A673 (cell line): Measurements from ENCODE around the gene INPP5A. TPM values are rescaled to one million over a fixed set of nuclear protein-coding genes. Genes with fewer than 3 reads are reported as not detected.

ENCODE experiments used
- BruUV-seq: library from RNA; stranded (reverse); fragments of 400-500 nt; replicated peaks from 2 replicates; lab custom pipeline; 2021; lab: Mats Ljungman, UMichigan
- CTCF ChIA-PET: fragments of 300-600 bp; sonication (Branson Sonifier 250); formaldehyde crosslinking; loops from one replicate; lab custom pipeline; 2022; ENCODE audit warnings: antibody characterized with exemption; lab: Charles Lee
- POLR2A ChIA-PET: fragments of 300-600 bp; sonication (Branson Sonifier 250); formaldehyde crosslinking; loops from one replicate; lab custom pipeline; 2022; ENCODE audit warnings: antibody characterized with exemption; ENCODE audit not compliant: low non-redundant PET; lab: Charles Lee
- DNase-seq: peaks from one replicate; pipeline ENCODE4 v3.0.0-alpha.2; 2015; ENCODE audit warnings: low spot score
- H3K27ac ChIP-seq: fragments of 200-600 bp; sonication (generic); 2 replicates; pipeline ENCODE4 v1.5.1; 2016; ENCODE audit warnings: mixed run types, low read depth, mild to moderate bottlenecking, mixed read lengths, antibody characterized with exemption, low read length; ENCODE audit not compliant: poor library complexity, severe bottlenecking
- H3K27me3 ChIP-seq: fragments of 200-600 bp; sonication (generic); replicated peaks from 2 replicates; pipeline ENCODE4 v1.6.1; 2017; ENCODE audit warnings: mixed run types, low read depth, mild to moderate bottlenecking, mixed read lengths, antibody characterized with exemption, low read length; ENCODE audit not compliant: insufficient read depth, poor library complexity
- H3K36me3 ChIP-seq: fragments of 200-600 bp; sonication (generic); 2 replicates; pipeline ENCODE4 v1.6.1; 2016; ENCODE audit warnings: mixed run types, mild to moderate bottlenecking, mixed read lengths, antibody characterized with exemption, low read length; ENCODE audit not compliant: insufficient read depth, poor library complexity, severe bottlenecking
- H3K4me1 ChIP-seq: fragments of 200-600 bp; sonication (generic); 2 replicates; pipeline ENCODE4 v1.6.1; 2017; ENCODE audit warnings: mixed run types, mild to moderate bottlenecking, mixed read lengths, antibody characterized with exemption, low read length; ENCODE audit not compliant: insufficient read depth, poor library complexity, severe bottlenecking
- H3K4me3 ChIP-seq: fragments of 200-600 bp; sonication (generic); 2 replicates; pipeline ENCODE4 v1.5.1; 2016; ENCODE audit warnings: low read depth, mixed run types, mild to moderate bottlenecking, mixed read lengths, low read length; ENCODE audit not compliant: poor library complexity, severe bottlenecking
- H3K9me3 ChIP-seq: fragments of 200-600 bp; sonication (generic); 2 replicates; pipeline ENCODE4 v1.6.1; 2016; ENCODE audit warnings: mixed run types, low read depth, mild to moderate bottlenecking, mixed read lengths, antibody characterized with exemption, low read length; ENCODE audit not compliant: poor library complexity, severe bottlenecking
- EZH2 ChIP-seq: fragments of 200-600 bp; sonication (generic); IDR thresholded peaks from 2 replicates; pipeline ENCODE4 v1.6.1; 2017; ENCODE audit warnings: borderline replicate concordance, low read depth, mild to moderate bottlenecking, mixed read lengths, antibody characterized with exemption, low read length; ENCODE audit not compliant: poor library complexity, severe bottlenecking
- intact Hi-C: fragments of 100-400 bp; cut with micrococcal nuclease; formaldehyde crosslinking; loops from one replicate; pipeline ENCODE4 v1.10.0; 2022; ENCODE audit not compliant: unreplicated experiment
- total RNA-seq: library from RNA; stranded (reverse); gene quantifications from 2 replicates; pipeline ENCODE4 v1.2.3, GENCODE V29; 2021
- TF ChIP-seq, protein P1 (sequence below): fragments of 300-800, 200-600 bp; sonication (generic); conservative IDR thresholded peaks from 2 replicates; pipeline ENCODE4 v1.5.1; 2017; ENCODE audit warnings: low read depth, mild to moderate bottlenecking, antibody characterized with exemption, low read length, moderate library complexity, mixed read lengths

INPP5A gene
- total RNA-seq, 1 experiment from 2014 or later, result 21.8 TPM

DNA sequence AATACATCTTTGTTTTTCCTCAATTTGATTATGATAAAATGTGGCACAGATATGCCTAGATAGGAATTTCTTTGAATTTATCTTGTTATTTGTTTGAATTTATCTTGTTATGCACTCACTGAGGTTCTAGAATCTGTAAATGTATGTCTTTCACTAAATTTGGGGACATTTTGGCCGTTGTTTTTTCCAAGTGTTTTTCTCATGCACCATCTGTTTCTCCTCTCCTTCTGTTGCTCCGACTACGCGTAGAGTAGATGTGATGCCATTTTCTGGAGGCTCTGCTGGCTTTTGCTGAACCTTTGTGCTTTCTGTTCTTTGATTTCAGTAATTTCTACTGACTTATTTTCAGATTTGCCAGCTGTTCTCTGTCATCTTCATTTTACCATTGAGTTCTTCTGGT, 101.9 kb downstream of the INPP5A start:
- Histone ChIP-seq H3K4me1 (no peaks in the 10 kb centered on the region), H3K27ac (no peak overlapping the region), H3K4me3 (no peak overlapping the region), H3K36me3 (no peaks in the 10 kb centered on the region), H3K27me3 (no peaks in the 10 kb centered on the region), H3K9me3 (no peaks in the 10 kb centered on the region)
- POLR2A ChIA-PET, result no interaction called here
- TF ChIP-seq, protein P1, sequence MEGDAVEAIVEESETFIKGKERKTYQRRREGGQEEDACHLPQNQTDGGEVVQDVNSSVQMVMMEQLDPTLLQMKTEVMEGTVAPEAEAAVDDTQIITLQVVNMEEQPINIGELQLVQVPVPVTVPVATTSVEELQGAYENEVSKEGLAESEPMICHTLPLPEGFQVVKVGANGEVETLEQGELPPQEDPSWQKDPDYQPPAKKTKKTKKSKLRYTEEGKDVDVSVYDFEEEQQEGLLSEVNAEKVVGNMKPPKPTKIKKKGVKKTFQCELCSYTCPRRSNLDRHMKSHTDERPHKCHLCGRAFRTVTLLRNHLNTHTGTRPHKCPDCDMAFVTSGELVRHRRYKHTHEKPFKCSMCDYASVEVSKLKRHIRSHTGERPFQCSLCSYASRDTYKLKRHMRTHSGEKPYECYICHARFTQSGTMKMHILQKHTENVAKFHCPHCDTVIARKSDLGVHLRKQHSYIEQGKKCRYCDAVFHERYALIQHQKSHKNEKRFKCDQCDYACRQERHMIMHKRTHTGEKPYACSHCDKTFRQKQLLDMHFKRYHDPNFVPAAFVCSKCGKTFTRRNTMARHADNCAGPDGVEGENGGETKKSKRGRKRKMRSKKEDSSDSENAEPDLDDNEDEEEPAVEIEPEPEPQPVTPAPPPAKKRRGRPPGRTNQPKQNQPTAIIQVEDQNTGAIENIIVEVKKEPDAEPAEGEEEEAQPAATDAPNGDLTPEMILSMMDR, result no peak
- TF ChIP-seq EZH2, result no peak
- CTCF ChIA-PET, result no interaction called here
- intact Hi-C loops, result loop anchor here (5.0 kb wide), 2 partner anchors 252 to 417 kb away; no protein-coding TSS in a partner anchor
- DNase-seq, result no peak
- BruUV-seq, result no TSS peak

DNA sequence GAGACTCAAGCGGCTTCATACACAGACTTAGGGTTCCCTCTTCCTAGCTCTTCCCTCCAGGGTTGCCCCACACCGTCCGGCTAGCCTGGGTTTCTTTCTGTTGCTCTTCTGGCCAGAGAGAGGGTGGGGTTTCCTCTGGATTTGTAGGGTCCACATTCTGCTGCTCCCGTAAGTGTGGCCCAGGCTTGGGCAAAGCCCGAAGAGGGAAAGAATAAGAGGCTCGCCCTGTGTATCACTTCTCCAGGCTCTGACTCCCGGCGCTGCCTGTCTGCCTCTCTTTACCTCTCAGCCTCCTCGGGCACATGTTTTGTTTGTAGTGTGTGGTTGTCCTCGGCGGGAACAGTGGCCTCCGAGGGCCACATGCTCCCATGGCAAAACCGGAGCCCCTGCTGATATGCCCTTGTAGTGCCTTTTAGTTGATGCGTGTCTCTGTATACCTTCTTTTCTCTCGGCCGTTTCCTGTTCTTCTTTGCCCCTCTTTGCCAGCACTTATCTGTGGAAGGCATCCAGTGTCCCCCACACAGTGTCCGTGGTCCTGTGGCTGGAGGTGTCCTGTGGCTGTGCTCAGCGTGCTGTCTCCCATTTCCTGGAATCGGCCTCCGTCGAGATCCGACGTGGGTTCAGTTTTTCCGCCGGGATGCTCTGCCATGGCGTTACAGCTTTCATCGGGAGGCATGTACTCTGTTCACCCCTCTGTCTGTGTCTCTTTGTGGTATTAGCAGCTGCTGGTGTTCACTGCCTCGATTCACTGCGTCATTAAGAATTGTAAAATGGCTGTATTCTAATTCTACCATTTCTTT, 102.9 kb downstream of the INPP5A start:
- H3K27ac ChIP-seq, result no peak overlapping the region
- H3K27me3 ChIP-seq, result no peaks in the 10 kb centered on the region
- no peaks in the 10 kb centered on the region for H3K9me3 ChIP-seq
- intact Hi-C loops, result no loop called here
- no TSS peak for BruUV-seq
- ChIA-PET CTCF (no interaction called here), POLR2A (no interaction called here)
- no peaks in the 10 kb centered on the region for H3K36me3 ChIP-seq
- H3K4me1 ChIP-seq, result no peaks in the 10 kb centered on the region
- no peak overlapping the region for H3K4me3 ChIP-seq
- DNase-seq, result no peak
- TF ChIP-seq, protein P1, result no peak
- TF ChIP-seq EZH2, result no peak

DNA sequence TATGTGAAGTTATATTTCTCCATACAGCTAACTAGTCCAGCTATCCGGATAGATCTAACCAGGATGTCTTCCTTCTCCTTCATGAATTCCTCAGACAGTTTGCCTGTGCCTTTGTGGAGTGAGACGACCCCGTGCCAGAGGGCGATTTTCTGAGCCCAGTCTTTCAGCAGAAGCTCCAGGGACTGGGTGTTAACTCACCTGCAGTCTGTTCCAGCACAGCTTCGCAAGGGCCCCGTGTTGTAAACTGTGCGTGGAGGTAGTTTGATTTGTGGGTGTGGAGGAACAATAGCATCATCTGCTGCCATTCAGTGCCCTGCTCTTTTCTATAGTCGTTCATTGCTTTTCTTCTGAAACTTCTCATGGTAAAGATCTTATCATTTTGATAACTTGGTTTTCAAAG, 103.8 kb downstream of the INPP5A start:
- Histone ChIP-seq H3K27me3 (no peaks in the 10 kb centered on the region), H3K27ac (no peak overlapping the region), H3K36me3 (no peaks in the 10 kb centered on the region), H3K4me3 (no peak overlapping the region), H3K9me3 (no peaks in the 10 kb centered on the region), H3K4me1 (no peaks in the 10 kb centered on the region)
- DNase-seq, result no peak
- POLR2A ChIA-PET, result no interaction called here
- CTCF ChIA-PET, result no interaction called here
- no peak for TF ChIP-seq EZH2
- TF ChIP-seq, protein P1, result no peak
- intact Hi-C loops, result no loop called here
- BruUV-seq, result no TSS peak
